ENCODE data around the gene MYLK2. TPM values are rescaled to one million over a fixed set of nuclear protein-coding genes. Genes with fewer than 3 reads are reported as not detected.
A peak's percentile ranks its signal among the peaks of the same experiment; 100 is the strongest.

The MYLK2 gene
- total and polyA plus RNA-seq, 4 donors, result 0.30 to 8.1 TPM; not detected in 2

GRCh38 chr20:31790401-31790800 is 28.8 kb upstream of the MYLK2 start:
- H3K27me3 ChIP-seq (ENCODE audit: control insufficient read depth in 1 of 2, insufficient read depth in 2 of 2, low read length in 1 of 2), result no peaks in the 10 kb centered on the region
- DNase-seq (no peak), ATAC-seq (ENCODE audit: low FRiP score) (no peak)
- no peaks in the 10 kb centered on the region for H3K9me3 ChIP-seq (ENCODE audit: control insufficient read depth, low read length)
- H3K4me3 ChIP-seq (ENCODE audit: low read length in 2 of 2), result no peak overlapping the region
- no peak overlapping the region for H3K27ac ChIP-seq (ENCODE audit: low read depth in 1 of 2, low read length in 2 of 2)
- no peaks in the 10 kb centered on the region for H3K36me3 ChIP-seq (ENCODE audit: control insufficient read depth in 1 of 2, insufficient read depth in 2 of 2, low read length in 1 of 2)
- WGBS, 2 donors, result 73 to 77% methylated on average over 3 of the region's 3 CpGs
- no peaks in the 10 kb centered on the region for H3K4me1 ChIP-seq (ENCODE audit: control insufficient read depth in 1 of 2, insufficient read depth in 2 of 2, low read length in 2 of 2)
- intact Hi-C loops (cut with DNase I), result no loop called here

- ATAC-seq (ENCODE audit: low FRiP score) (no peak), DNase-seq (no peak)
- Histone ChIP-seq H3K4me3 (ENCODE audit: low read length in 2 of 2) (no peak overlapping the region), H3K36me3 (ENCODE audit: control insufficient read depth in 1 of 2, insufficient read depth in 2 of 2, low read length in 1 of 2) (no peaks in the 10 kb centered on the region), H3K27me3 (ENCODE audit: control insufficient read depth in 1 of 2, insufficient read depth in 2 of 2, low read length in 1 of 2) (no peaks in the 10 kb centered on the region), H3K4me1 (ENCODE audit: control insufficient read depth in 1 of 2, insufficient read depth in 2 of 2, low read length in 2 of 2) (no peaks in the 10 kb centered on the region), H3K27ac (ENCODE audit: low read depth in 1 of 2, low read length in 2 of 2) (no peak overlapping the region), H3K9me3 (ENCODE audit: control insufficient read depth, low read length) (no peaks in the 10 kb centered on the region)
- intact Hi-C loops (cut with DNase I), result no loop called here
- 76% methylated on average over 3 of the region's 3 CpGs for WGBS, 2 donors
These were observed 21.8 kb upstream of the MYLK2 start for GRCh38 chr20:31797364-31797763.

DNA sequence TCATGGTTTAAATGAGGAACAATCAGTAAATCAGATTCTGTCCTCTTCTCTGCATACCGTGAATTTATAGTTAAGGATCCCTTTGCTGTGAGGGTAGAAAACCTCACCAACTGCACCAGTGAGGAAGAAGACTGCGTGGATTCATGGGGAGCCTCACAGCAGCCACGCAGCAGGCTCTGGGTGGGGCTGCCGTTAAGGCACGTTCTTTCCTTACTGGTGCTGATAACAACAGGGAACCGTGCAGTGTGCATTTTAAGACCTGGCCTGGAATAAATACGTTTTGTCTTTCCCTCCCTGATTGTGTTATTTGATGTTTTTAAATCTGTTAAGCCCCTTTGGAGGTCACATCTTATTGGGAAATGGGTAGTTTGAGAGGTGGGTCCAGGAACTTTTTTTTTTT is 17.6 kb upstream of the MYLK2 start:
- Histone ChIP-seq H3K9me3 (ENCODE audit: control insufficient read depth, low read length) (no peaks in the 10 kb centered on the region), H3K36me3 (ENCODE audit: control insufficient read depth in 1 of 2, insufficient read depth in 2 of 2, low read length in 1 of 2) (no peaks in the 10 kb centered on the region), H3K27ac (ENCODE audit: low read depth in 1 of 2, low read length in 2 of 2) (no peak overlapping the region), H3K27me3 (ENCODE audit: control insufficient read depth in 1 of 2, insufficient read depth in 2 of 2, low read length in 1 of 2) (no peaks in the 10 kb centered on the region), H3K4me3 (ENCODE audit: low read length in 2 of 2) (no peak overlapping the region), H3K4me1 (ENCODE audit: control insufficient read depth in 1 of 2, insufficient read depth in 2 of 2, low read length in 2 of 2) (no peaks in the 10 kb centered on the region)
- no peak for DNase-seq
- intact Hi-C loops (cut with DNase I), result loop anchor here in 1 of 2 donors (10.0 kb wide), 1 partner anchor 147 kb away; no protein-coding TSS in a partner anchor
- no peak for ATAC-seq (ENCODE audit: low FRiP score)
- WGBS, 2 donors, result 86 to 90% methylated on average over 7 of the region's 7 CpGs

GRCh38 chr20:31803552-31804291 is 15.4 kb upstream of the MYLK2 start:
- 88 to 90% methylated on average over 7 of the region's 7 CpGs for WGBS, 2 donors
- H3K27ac ChIP-seq (ENCODE audit: low read depth in 1 of 2, low read length in 2 of 2), result no peak overlapping the region
- H3K4me1 ChIP-seq (ENCODE audit: control insufficient read depth in 1 of 2, insufficient read depth in 2 of 2, low read length in 2 of 2), result peaks cover 0 to 2% of the 10 kb centered on the region in 2 donors
- H3K9me3 ChIP-seq (ENCODE audit: control insufficient read depth, low read length), result no peaks in the 10 kb centered on the region
- ATAC-seq (ENCODE audit: low FRiP score) (no peak), DNase-seq (no peak)
- intact Hi-C loops (cut with DNase I), result loop anchor here in 1 of 2 donors (10.0 kb wide), 1 partner anchor 149 kb away; no protein-coding TSS in a partner anchor
- no peaks in the 10 kb centered on the region for H3K36me3 ChIP-seq (ENCODE audit: control insufficient read depth in 1 of 2, insufficient read depth in 2 of 2, low read length in 1 of 2)
- no peaks in the 10 kb centered on the region for H3K27me3 ChIP-seq (ENCODE audit: control insufficient read depth in 1 of 2, insufficient read depth in 2 of 2, low read length in 1 of 2)
- no peak overlapping the region for H3K4me3 ChIP-seq (ENCODE audit: low read length in 2 of 2)

GRCh38 chr20:31806564-31807355 is 12.4 kb upstream of the MYLK2 start:
- no peak overlapping the region for H3K4me3 ChIP-seq (ENCODE audit: low read length in 2 of 2)
- H3K4me1 ChIP-seq (ENCODE audit: control insufficient read depth in 1 of 2, insufficient read depth in 2 of 2, low read length in 2 of 2), result peaks cover 2 to 5% of the 10 kb centered on the region in 2 donors
- WGBS, 2 donors, result 24 to 31% methylated on average over 8 of the region's 8 CpGs
- peak overlapping the region in 1 of 2 donors; percentile 67 for H3K27ac ChIP-seq (ENCODE audit: low read depth in 1 of 2, low read length in 2 of 2)
- no peaks in the 10 kb centered on the region for H3K9me3 ChIP-seq (ENCODE audit: control insufficient read depth, low read length)
- H3K36me3 ChIP-seq (ENCODE audit: control insufficient read depth in 1 of 2, insufficient read depth in 2 of 2, low read length in 1 of 2), result no peaks in the 10 kb centered on the region
- DNase-seq (no peak), ATAC-seq (ENCODE audit: low FRiP score) (peak; percentile 27)
- intact Hi-C loops (cut with DNase I), result loop anchor here in 1 of 2 donors (10.0 kb wide), 1 partner anchor 152 kb away; no protein-coding TSS in a partner anchor
- no peaks in the 10 kb centered on the region for H3K27me3 ChIP-seq (ENCODE audit: control insufficient read depth in 1 of 2, insufficient read depth in 2 of 2, low read length in 1 of 2)

DNA sequence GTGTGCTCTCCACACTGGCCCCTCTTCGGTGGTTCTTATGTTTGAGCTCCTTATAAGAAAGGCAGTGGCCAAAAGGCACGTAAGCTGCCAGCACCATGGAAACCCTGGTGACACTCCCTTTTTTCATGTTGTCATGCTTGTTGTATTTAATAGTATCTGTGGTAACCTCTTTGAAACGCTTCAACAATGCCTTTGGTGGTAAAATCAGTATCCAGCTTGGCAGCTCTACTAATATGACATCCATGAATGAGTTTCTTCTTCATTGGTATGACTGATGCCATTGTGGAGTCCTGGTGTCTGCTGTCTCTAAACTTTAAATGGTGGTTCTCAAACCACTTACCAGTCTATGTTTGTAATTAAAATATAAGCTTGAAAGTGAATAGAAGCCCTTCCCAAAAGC is 10.7 kb upstream of the MYLK2 start:
- Histone ChIP-seq H3K36me3 (ENCODE audit: control insufficient read depth in 1 of 2, insufficient read depth in 2 of 2, low read length in 1 of 2) (no peaks in the 10 kb centered on the region), H3K9me3 (ENCODE audit: control insufficient read depth, low read length) (no peaks in the 10 kb centered on the region), H3K4me1 (ENCODE audit: control insufficient read depth in 1 of 2, insufficient read depth in 2 of 2, low read length in 2 of 2) (peaks cover 5 to 7% of the 10 kb centered on the region in 2 donors), H3K4me3 (ENCODE audit: low read length in 2 of 2) (no peak overlapping the region), H3K27me3 (ENCODE audit: control insufficient read depth in 1 of 2, insufficient read depth in 2 of 2, low read length in 1 of 2) (no peaks in the 10 kb centered on the region), H3K27ac (ENCODE audit: low read depth in 1 of 2, low read length in 2 of 2) (no peak overlapping the region)
- DNase-seq (no peak), ATAC-seq (ENCODE audit: low FRiP score) (no peak)
- intact Hi-C loops (cut with DNase I), result loop anchor here in 1 of 2 donors (10.0 kb wide), 1 partner anchor 154 kb away; no protein-coding TSS in a partner anchor
- 82 to 85% methylated on average over 3 of the region's 3 CpGs for WGBS, 2 donors

- peak overlapping the region; percentile 62 to 94 for H3K27ac ChIP-seq (ENCODE audit: low read depth in 1 of 2, low read length in 2 of 2)
- no peaks in the 10 kb centered on the region for H3K36me3 ChIP-seq (ENCODE audit: control insufficient read depth in 1 of 2, insufficient read depth in 2 of 2, low read length in 1 of 2)
- peaks cover 6 to 9% of the 10 kb centered on the region in 2 donors for H3K4me1 ChIP-seq (ENCODE audit: control insufficient read depth in 1 of 2, insufficient read depth in 2 of 2, low read length in 2 of 2)
- intact Hi-C loops (cut with DNase I), result loop anchor here in 1 of 2 donors (10.0 kb wide), 1 partner anchor 155 kb away; no protein-coding TSS in a partner anchor
- ATAC-seq (ENCODE audit: low FRiP score) (peak; percentile 24), DNase-seq (no peak)
- H3K9me3 ChIP-seq (ENCODE audit: control insufficient read depth, low read length), result no peaks in the 10 kb centered on the region
- no peaks in the 10 kb centered on the region for H3K27me3 ChIP-seq (ENCODE audit: control insufficient read depth in 1 of 2, insufficient read depth in 2 of 2, low read length in 1 of 2)
- H3K4me3 ChIP-seq (ENCODE audit: low read length in 2 of 2), result no peak overlapping the region
- 6 to 7% methylated on average over 3 of the region's 3 CpGs for WGBS, 2 donors
These were observed 9.5 kb upstream of the MYLK2 start for GRCh38 chr20:31809661-31810060.

- Histone ChIP-seq H3K36me3 (ENCODE audit: control insufficient read depth in 1 of 2, insufficient read depth in 2 of 2, low read length in 1 of 2) (no peaks in the 10 kb centered on the region), H3K27ac (ENCODE audit: low read depth in 1 of 2, low read length in 2 of 2) (peak overlapping the region; percentile 32 to 90)
- 68 to 73% methylated on average over 4 of the region's 4 CpGs for WGBS, 2 donors
These were observed 8.0 kb upstream of the MYLK2 start for GRCh38 chr20:31811198-31811597.

More at GRCh38 chr20:31811198-31811597, 8.0 kb upstream of the MYLK2 start:
- ATAC-seq (ENCODE audit: low FRiP score) (no peak), DNase-seq (no peak)
- Histone ChIP-seq H3K4me3 (ENCODE audit: low read length in 2 of 2) (no peak overlapping the region), H3K9me3 (ENCODE audit: control insufficient read depth, low read length) (no peaks in the 10 kb centered on the region), H3K4me1 (ENCODE audit: control insufficient read depth in 1 of 2, insufficient read depth in 2 of 2, low read length in 2 of 2) (peaks cover 6 to 9% of the 10 kb centered on the region in 2 donors), H3K27me3 (ENCODE audit: control insufficient read depth in 1 of 2, insufficient read depth in 2 of 2, low read length in 1 of 2) (no peaks in the 10 kb centered on the region)
- intact Hi-C loops (cut with DNase I), result no loop called here
